Stimulated activated CD8-positive, alpha-beta memory T cell treated with anti-CD3 and anti-CD28 coated beads, Interleukin-4, amount 100 ng/mL, for 24 hours (primary cell): Measurements from ENCODE around the gene KLRB1.
"Not testable (repeated sequence)": the region's sequence is repeated elsewhere in the genome, so short reads cannot be mapped to it uniquely, and the experiment has no call there.

ENCODE experiments used
- DNase-seq: peaks from one replicate; pipeline ENCODE4 v3.0.0-alpha.2; 2020; ENCODE audit warnings: low read depth

Gene KLRB1

GRCh38 chr12:9619411-9620179, 11.9 kb upstream of the KLRB1 start:
- no peak for DNase-seq

DNA sequence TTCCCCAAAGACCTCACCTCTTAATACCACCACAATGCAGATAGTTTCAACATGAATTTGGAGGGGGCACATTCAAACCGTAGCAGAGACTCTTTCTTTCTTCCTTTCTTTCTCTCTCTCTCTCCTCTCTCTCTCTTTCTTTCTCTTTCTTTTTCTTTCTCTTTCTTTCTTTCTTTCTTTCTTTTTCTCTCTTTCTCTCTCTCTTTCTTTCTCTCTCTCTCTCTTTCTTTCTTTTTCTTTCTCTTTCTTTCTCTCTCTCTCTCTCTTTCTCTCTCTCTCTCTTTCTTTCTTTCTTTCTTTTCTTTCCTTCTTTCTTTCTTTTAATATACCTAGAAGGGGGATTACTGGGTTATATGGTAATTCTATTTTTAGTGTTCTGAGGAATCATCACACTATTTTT, 11.2 kb upstream of the KLRB1 start:
- not testable (repeated sequence) for DNase-seq

DNA sequence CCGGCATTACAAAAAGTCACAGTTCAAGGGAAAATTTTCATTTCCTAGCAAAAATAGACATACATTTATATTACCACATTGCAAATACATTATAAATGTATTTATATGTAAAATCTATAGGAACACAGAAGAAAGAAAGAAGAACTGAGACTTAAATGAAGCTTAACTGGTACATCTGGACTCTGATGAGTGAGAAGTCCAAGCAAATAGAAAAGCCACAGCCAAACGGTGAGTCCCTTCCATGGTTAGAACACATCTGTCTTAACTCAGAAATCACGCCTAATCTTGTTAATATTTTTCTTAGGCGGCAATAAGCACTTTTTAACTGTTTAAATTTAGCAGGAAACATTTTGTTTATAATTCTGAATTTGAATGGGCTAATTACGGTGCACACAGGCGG, 9.4 kb upstream of the KLRB1 start:
- DNase-seq = no peak

- no peak for DNase-seq
Measured at GRCh38 chr12:9615420-9616136, 7.9 kb upstream of the KLRB1 start.

DNA sequence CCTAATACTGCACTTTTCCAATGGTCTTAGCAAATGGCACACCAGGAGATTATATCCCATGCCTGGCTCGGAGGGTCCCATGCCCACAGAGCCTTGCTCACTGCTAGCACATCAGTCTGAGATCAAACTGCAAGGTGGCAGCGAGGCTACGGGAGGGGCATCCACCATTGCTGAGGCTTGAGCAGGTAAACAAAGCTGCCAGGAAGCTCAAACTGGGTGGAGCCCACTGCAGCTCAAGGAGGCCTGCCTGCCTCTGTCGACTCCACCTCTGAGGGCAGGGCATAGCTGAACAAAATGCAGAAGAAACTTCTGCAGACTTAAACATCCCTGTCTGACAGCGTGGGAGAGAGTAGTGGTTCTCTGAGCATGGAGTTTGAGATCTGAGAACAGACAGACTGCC, 2.9 kb upstream of the KLRB1 start:
- DNase-seq = not testable (repeated sequence)

DNA sequence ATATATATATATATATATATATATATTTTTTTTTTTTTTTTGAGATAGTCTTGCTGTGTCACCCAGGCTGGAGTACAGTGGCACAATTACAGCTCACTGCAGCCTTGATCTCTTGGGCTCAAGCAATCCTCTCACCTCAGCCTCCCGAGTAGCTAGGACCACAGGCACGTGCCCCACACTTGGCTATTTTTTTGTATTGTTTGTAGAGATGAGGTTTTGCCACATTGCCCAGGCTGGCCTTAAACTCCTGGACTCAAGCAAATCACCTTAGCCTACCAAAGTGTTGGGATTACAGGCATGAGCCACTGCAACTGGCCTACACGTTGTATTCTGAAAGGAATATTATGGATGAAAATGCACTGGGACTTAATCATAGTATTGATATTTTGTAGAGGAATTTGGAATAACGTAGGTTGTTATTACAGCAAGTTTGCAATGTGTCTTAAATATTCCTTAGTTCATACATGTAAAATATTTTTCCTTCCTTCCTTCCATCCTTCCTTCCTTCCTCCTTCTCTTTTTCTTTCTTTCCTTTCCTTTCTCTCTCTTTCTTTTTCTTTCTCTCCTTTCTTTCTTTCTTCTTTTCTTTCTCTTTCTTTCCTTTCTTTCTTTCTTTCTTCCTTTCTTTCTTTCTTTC, 862 bp downstream of the KLRB1 start:
- DNase-seq = no peak

DNA sequence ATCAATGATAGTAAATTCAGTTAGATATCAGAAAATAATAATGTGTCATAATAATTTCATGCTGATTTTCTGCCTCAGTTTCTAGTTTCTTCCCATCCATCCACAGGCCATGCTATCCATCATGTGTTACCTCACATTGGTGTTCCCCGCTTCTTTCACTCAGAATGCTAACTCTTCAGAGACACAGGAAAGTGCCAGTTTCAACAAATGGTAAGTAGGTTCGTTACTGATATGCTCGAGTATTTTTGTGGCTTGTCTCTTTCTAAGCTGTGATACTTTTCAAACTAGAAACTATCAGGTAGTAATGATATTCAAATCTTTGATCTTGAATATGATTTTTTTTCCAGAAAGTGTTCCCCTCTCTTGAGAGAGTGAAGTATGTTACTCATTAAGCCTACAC, 1.5 kb downstream of the KLRB1 start:
- no peak for DNase-seq

GRCh38 chr12:9605483-9605882, 2.2 kb downstream of the KLRB1 start:
- DNase-seq = no peak

DNA sequence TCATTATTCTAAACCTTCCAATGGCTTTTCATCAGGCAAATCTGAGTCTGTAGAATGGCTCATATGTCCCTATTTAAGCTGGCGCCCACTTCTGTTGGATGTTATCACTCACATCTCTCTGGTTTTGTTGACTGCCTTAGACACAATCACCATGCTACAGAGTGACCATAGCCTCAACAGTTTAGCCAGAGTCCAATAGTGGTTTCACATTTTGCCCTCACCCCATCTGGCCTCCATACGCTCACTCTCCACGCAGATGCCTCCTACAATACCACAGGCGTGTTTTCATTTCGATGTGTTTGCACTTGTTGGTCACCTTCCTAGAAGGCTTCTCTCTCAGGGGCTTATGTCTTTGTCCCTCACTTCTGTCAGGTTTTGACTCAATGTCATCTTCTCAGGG, 3.4 kb downstream of the KLRB1 start:
- no peak for DNase-seq

GRCh38 chr12:9600426-9600825, 7.3 kb downstream of the KLRB1 start:
- DNase-seq = not testable (repeated sequence)

DNA sequence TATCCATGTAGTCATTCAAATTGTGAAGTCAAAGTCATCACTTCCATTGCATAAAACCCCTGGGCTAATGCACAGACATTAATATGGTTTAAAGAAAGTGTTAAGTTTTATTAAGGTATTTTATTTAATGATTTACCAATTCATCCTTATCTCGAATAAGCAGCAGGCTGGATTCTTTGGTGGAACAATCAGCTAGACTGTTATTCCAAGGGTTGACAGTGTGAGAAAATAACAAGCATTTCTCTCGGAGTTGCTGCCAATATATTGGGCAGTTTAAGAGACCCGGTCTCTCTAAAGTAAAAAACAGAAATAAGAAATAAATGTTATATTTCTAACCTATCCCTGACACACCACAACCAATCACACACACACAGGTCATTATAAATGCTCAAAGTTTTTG, 9.4 kb downstream of the KLRB1 start:
- DNase-seq = no peak

GRCh38 chr12:9597365-9597764, 10.4 kb downstream of the KLRB1 start:
- no peak for DNase-seq

- no peak for DNase-seq
Measured at GRCh38 chr12:9590441-9590840, 17.3 kb downstream of the KLRB1 start.

DNA sequence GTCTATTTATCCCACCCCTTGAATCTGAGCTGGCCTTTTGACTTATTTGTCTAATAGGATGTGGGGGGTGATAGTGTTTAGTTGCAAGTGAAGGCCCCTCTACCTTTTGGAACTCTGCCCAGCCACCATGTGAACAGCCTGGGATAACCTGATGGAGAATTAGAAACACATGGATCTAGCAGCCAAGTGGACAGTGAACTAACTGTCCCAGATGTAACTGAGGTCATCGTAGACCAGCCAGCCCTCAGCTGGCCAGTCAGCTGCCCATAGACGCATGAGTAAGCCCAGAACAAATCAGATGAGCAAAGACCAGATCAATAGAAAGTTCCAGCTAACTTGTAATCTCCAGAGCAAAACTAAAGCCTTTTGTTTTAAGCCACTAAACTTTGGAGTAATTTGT, 19.0 kb downstream of the KLRB1 start:
- no peak for DNase-seq

DNA sequence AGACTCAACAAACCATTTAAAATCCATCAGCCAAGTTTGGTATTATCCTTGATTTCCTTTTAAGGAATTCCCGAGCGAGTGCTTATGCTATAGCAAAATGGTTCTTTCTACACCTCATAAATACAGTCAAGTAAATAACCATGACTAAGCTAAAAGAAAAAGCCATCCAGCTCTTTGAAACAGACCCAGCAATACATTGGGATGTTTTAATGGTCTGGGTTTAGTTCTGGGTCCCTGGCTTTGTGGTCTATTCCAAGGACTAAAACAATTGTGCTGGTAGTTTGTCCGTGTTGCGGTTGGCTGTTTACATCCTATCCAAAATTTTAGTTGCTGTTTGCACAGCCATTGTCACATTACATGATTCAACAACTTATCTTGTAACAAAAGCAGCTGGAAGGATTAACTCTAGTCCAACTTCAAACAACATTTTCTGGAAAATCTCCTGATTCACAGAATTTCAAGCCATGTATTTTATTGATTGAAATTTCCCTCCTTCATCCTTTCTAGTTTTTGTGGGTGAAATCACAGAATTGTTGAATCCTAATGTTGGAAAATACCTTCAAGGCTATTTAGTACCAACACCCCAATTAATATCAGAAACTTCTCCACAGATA, 19.6 kb downstream of the KLRB1 start:
- DNase-seq = no peak

GRCh38 chr12:9577729-9578128, 30.0 kb downstream of the KLRB1 start:
- DNase-seq = not testable (repeated sequence)

DNA sequence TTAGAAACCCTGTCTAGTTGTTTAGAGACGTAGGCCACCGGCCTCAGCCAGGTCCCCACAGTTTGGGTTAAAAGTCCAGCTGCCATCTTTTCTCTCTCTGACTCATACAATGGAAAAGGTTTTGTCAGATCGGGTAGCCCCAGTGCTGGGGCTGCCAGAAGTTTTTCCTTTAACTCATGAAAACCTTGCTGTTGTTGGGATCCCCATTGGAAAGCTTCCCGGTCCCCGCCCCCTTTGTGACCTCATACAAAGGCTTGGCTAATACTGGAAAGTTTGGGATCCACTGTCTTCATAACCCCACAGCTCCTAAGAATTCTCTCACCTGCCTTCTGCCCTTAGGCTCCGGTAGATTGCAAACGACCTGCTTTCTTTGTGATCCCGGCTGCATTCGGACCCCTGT, 40.6 kb downstream of the KLRB1 start:
- DNase-seq = not testable (repeated sequence)

GRCh38 chr12:9566113-9566512, 41.6 kb downstream of the KLRB1 start:
- DNase-seq = not testable (repeated sequence)

DNA sequence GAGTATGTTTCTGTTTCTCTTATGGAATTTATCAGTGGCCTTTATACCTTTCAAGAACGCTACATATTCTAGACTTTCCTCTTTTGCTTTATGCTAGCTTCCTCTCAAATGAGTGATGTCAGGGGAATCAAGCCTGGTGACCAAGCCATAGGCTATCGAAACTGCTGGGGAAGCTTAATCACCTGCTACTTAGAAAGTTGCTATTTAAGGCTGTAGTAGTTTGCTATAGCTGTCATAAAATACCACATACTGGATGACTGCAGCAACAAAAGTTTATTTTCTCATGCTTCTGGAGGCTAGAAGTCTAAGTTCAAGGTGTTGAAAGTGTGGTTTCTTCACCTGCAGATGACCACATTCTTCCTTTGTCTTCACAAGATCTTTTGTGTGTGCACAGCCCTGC, 43.3 kb downstream of the KLRB1 start:
- not testable (repeated sequence) for DNase-seq

GRCh38 chr12:9562841-9563453, 44.8 kb downstream of the KLRB1 start:
- DNase-seq = not testable (repeated sequence)

DNA sequence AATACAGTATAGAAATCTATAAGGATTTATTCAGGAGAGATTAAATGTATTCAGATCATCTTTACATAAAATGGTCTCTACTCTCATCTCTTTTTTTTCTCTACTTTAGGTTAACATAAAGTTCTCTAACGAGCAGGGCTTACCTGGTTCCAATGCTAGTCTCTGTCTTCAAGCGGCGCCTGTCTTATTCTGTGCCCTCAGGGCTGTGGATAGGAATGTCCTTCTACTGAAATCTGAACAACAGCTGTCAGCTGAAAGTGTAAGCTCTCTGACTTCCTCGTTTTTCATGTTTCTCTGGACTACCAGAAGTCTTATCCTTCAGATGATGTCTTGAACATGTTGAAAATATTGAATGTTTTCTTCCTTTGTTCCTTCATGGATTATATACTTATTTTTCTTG, 62.2 kb downstream of the KLRB1 start:
- not testable (repeated sequence) for DNase-seq
